Gastroesophageal sphincter (tissue), 3 donors: ENCODE measurements around the gene RNF175.

Experiments
- EP300 ChIP-seq: sonication (generic); formaldehyde crosslinking; IDR thresholded peaks from one replicate; pipeline ENCODE4 v1.6.1; 2017; ENCODE audit warnings: antibody characterized with exemption, mild to moderate bottlenecking
- POLR2A ChIP-seq, 2 donors: fragments of 450-650 bp; IDR thresholded peaks; one replicate each; pipeline ENCODE4 v1.6.1; 2017; ENCODE audit warnings: antibody characterized with exemption in 2 of 2, mild to moderate bottlenecking in 2 of 2, moderate library complexity in 1 of 2
- TF ChIP-seq, protein P1 (sequence below), 4 experiments: fragments of 200-600 bp in 2 of 4; fragments of 450-650 bp in 2 of 4; sonication (generic) in 1 of 4; IDR thresholded peaks; one replicate each; pipeline ENCODE4 v1.5.1; 2017 to 2019; ENCODE audit warnings: antibody characterized with exemption in 4 of 4, mild to moderate bottlenecking in 2 of 4, moderate library complexity in 2 of 4

DNA sequence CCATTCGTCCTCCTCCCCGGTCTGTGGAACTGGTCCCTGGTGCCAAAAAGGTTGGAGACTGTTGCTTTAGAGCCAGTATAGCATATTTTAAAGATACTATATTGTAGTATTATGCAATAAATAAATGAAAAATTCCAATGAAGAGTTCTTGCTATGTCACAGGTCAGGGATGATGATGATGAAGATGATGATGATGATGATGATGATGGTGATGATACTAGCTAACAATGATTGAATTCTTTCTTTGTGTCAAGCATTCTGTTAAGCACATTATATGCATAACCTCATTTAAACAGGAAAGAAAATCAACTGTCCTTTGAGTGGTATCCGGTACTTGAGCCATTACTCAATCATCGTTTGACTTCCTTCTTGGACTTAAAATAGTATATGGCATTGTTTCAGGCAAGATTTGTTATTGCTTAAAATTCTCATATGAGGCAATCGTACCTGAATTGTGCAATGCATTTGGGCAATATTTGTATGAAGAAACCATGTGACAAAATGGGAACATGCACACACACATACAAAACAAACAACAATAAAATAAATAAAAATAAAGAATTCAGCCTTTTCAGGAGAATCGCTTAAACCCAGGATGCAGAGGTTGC, 98.5 kb downstream of the RNF175 start:
- TF ChIP-seq, protein P1, sequence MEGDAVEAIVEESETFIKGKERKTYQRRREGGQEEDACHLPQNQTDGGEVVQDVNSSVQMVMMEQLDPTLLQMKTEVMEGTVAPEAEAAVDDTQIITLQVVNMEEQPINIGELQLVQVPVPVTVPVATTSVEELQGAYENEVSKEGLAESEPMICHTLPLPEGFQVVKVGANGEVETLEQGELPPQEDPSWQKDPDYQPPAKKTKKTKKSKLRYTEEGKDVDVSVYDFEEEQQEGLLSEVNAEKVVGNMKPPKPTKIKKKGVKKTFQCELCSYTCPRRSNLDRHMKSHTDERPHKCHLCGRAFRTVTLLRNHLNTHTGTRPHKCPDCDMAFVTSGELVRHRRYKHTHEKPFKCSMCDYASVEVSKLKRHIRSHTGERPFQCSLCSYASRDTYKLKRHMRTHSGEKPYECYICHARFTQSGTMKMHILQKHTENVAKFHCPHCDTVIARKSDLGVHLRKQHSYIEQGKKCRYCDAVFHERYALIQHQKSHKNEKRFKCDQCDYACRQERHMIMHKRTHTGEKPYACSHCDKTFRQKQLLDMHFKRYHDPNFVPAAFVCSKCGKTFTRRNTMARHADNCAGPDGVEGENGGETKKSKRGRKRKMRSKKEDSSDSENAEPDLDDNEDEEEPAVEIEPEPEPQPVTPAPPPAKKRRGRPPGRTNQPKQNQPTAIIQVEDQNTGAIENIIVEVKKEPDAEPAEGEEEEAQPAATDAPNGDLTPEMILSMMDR (IDR thresholded peaks at IDR 0.05) = no peak
- no peak for TF ChIP-seq POLR2A (IDR thresholded peaks at IDR 0.05)
- TF ChIP-seq EP300 = no peak
